HEK293 (cell line): ENCODE data around the gene CDH23.

Experiments used
- CTCF ChIA-PET: fragments of 350-600 bp; formaldehyde crosslinking; extraction: SDS; loops from one replicate; lab custom pipeline; 2021; ENCODE audit warnings: antibody characterized with exemption; lab: Yijun Ruan, JAX
- POLR2A ChIA-PET: fragments of 300-600 bp; formaldehyde crosslinking; extraction: SDS; loops from one replicate; lab custom pipeline; 2020; ENCODE audit warnings: antibody characterized with exemption, inconsistent platforms; lab: Yijun Ruan, JAX
- H3K27ac ChIP-seq: fragments of 200-500 bp; sonication (Bioruptor generic); 2 replicates; pipeline ENCODE4 v1.5.1; 2014; ENCODE audit warnings: low read depth, low read length, control low read depth, inconsistent platforms; ENCODE audit errors: extremely low read depth
- H3K36me3 ChIP-seq, 2 experiments: fragments of 200-500 bp in 1 of 2; sonication (Bioruptor generic) in 1 of 2; 1 replicate in 1 of 2; 2 replicates in 1 of 2; pipeline ENCODE4 v1.5.1; 2014 to 2017; ENCODE audit warnings: inconsistent platforms in 2 of 2, low read length in 2 of 2; ENCODE audit not compliant: control insufficient read depth in 2 of 2, insufficient read depth in 1 of 2
- H3K4me1 ChIP-seq: fragments of 200-500 bp; sonication (Bioruptor generic); 2 replicates; pipeline ENCODE4 v1.5.1; 2014; ENCODE audit warnings: mild to moderate bottlenecking, low read length, inconsistent platforms; ENCODE audit not compliant: control insufficient read depth, insufficient read depth
- H3K4me3 ChIP-seq: 2 replicates; pipeline ENCODE4 v1.5.1; 2011; ENCODE audit warnings: low read depth, mild to moderate bottlenecking, control low read depth, low read length, moderate library complexity
- H3K9me3 ChIP-seq: fragments of 200-500 bp; sonication (Bioruptor generic); 2 replicates; pipeline ENCODE4 v1.5.1; 2014; ENCODE audit warnings: low read depth, low read length, inconsistent platforms; ENCODE audit not compliant: control insufficient read depth, insufficient read depth
- AEBP2 ChIP-seq: fragments of 450-650 bp; formaldehyde crosslinking; IDR thresholded peaks from 2 replicates; pipeline ENCODE4 v1.5.1; 2016; ENCODE audit warnings: missing biosample characterization, missing genetic modification characterization, borderline replicate concordance
- BCL11A ChIP-seq: fragments of 450-650 bp; formaldehyde crosslinking; IDR thresholded peaks from 2 replicates; pipeline ENCODE4 v1.5.1; 2016; ENCODE audit warnings: low read depth, missing biosample characterization, missing genetic modification characterization
- ELK4 ChIP-seq: IDR thresholded peaks from 2 replicates; pipeline ENCODE4 v1.6.1; 2011; ENCODE audit warnings: mild to moderate bottlenecking, low read depth, low read length, borderline replicate concordance
- KLF10 ChIP-seq: fragments of 450-650 bp; IDR thresholded peaks from 2 replicates; pipeline ENCODE4 v1.5.1; 2018; ENCODE audit warnings: missing biosample characterization, mild to moderate bottlenecking, missing genetic modification characterization
- KLF9 ChIP-seq: fragments of 450-650 bp; formaldehyde crosslinking; IDR thresholded peaks from 2 replicates; pipeline ENCODE4 v1.5.1; 2016; ENCODE audit warnings: missing biosample characterization, missing genetic modification characterization, low read depth
- MZF1 ChIP-seq: fragments of 450-650 bp; formaldehyde crosslinking; IDR thresholded peaks from 2 replicates; pipeline ENCODE4 v1.5.1; 2017; ENCODE audit warnings: missing biosample characterization, missing genetic modification characterization, borderline replicate concordance
- PRDM1 ChIP-seq: fragments of 450-650 bp; formaldehyde crosslinking; IDR thresholded peaks from 2 replicates; pipeline ENCODE4; 2016; ENCODE audit warnings: missing biosample characterization, missing genetic modification characterization
- PRDM2 ChIP-seq: fragments of 450-650 bp; formaldehyde crosslinking; IDR thresholded peaks from 2 replicates; pipeline ENCODE4 v1.5.1; 2016; ENCODE audit warnings: missing biosample characterization, missing genetic modification characterization, borderline replicate concordance
- ZBTB17 ChIP-seq: fragments of 450-650 bp; formaldehyde crosslinking; IDR thresholded peaks from 2 replicates; pipeline ENCODE4 v1.5.1; 2016; ENCODE audit warnings: missing biosample characterization, missing genetic modification characterization
- ZBTB44 ChIP-seq: fragments of 450-650 bp; IDR thresholded peaks from 2 replicates; pipeline ENCODE4 v1.5.1; 2018; ENCODE audit warnings: missing biosample characterization, mild to moderate bottlenecking, missing genetic modification characterization
- ZFHX2 ChIP-seq: fragments of 450-650 bp; formaldehyde crosslinking; conservative IDR thresholded peaks from 2 replicates; pipeline ENCODE4 v1.5.1; 2016; ENCODE audit warnings: missing biosample characterization, missing genetic modification characterization
- ZNF146 ChIP-seq: fragments of 450-650 bp; formaldehyde crosslinking; IDR thresholded peaks from 2 replicates; pipeline ENCODE4 v1.5.1; 2016; ENCODE audit warnings: missing biosample characterization, missing genetic modification characterization
- ZNF19 ChIP-seq: fragments of 450-650 bp; formaldehyde crosslinking; IDR thresholded peaks from 2 replicates; pipeline ENCODE4; 2016; ENCODE audit warnings: missing biosample characterization, missing genetic modification characterization, low read depth
- ZNF211 ChIP-seq: fragments of 450-650 bp; formaldehyde crosslinking; IDR thresholded peaks from 2 replicates; pipeline ENCODE4 v1.5.1; 2016; ENCODE audit warnings: low read depth, missing biosample characterization, missing genetic modification characterization
- ZNF221 ChIP-seq: fragments of 450-650 bp; formaldehyde crosslinking; IDR thresholded peaks from 2 replicates; pipeline ENCODE4 v1.5.1; 2017; ENCODE audit warnings: missing biosample characterization, missing genetic modification characterization, borderline replicate concordance
- ZNF26 ChIP-seq: fragments of 450-650 bp; formaldehyde crosslinking; IDR thresholded peaks from 2 replicates; pipeline ENCODE4 v1.5.1; 2016; ENCODE audit warnings: missing biosample characterization, missing genetic modification characterization
- ZNF311 ChIP-seq: fragments of 450-650 bp; formaldehyde crosslinking; IDR thresholded peaks from 2 replicates; pipeline ENCODE4 v1.5.1; 2017; ENCODE audit warnings: missing biosample characterization, missing genetic modification characterization, borderline replicate concordance
- ZNF404 ChIP-seq: fragments of 450-650 bp; formaldehyde crosslinking; IDR thresholded peaks from 2 replicates; pipeline ENCODE4 v1.5.1; 2017; ENCODE audit warnings: missing biosample characterization, missing genetic modification characterization
- ZNF654 ChIP-seq: fragments of 450-650 bp; formaldehyde crosslinking; IDR thresholded peaks from 2 replicates; pipeline ENCODE4 v1.5.1; 2016; ENCODE audit warnings: low read depth, missing biosample characterization, missing genetic modification characterization

Gene CDH23

GRCh38 chr10:71351628-71352319, 44.9 kb upstream of the CDH23 start:
- ChIA-PET CTCF (interaction anchor here (0.6 kb wide), 2 partner anchors 32 to 80 kb away, joined by 3 read pairs; no protein-coding TSS in a partner anchor), POLR2A (no interaction called here)
- H3K4me3 ChIP-seq, result no peak overlapping the region
- H3K9me3 ChIP-seq, result no peaks in the 10 kb centered on the region
- H3K36me3 ChIP-seq, result peaks cover 0 to 4% of the 10 kb centered on the region in 2 experiments; a peak in 1 of 3 replicates
- H3K27ac ChIP-seq, result no peak overlapping the region
- TF ChIP-seq PRDM1, result no peak
- no peaks in the 10 kb centered on the region for H3K4me1 ChIP-seq

GRCh38 chr10:71353639-71354038, 43.1 kb upstream of the CDH23 start:
- Histone ChIP-seq H3K27ac (no peak overlapping the region), H3K36me3 (peaks cover 0 to 4% of the 10 kb centered on the region in 2 experiments; a peak in 1 of 3 replicates), H3K9me3 (no peaks in the 10 kb centered on the region), H3K4me3 (no peak overlapping the region), H3K4me1 (no peaks in the 10 kb centered on the region)
- CTCF ChIA-PET, result interaction anchor here (0.6 to 0.7 kb wide), 2 partner anchors 9 to 77 kb away, joined by 3 to 5 read pairs; no protein-coding TSS in a partner anchor
- POLR2A ChIA-PET, result no interaction called here
- no peak for TF ChIP-seq ZNF146
- no peak for TF ChIP-seq KLF9 (tag by site-specific recombination)
- TF ChIP-seq ZNF404 (tag by site-specific recombination), result no peak
- no peak for TF ChIP-seq BCL11A (tag by site-specific recombination)
- no peak for TF ChIP-seq ZNF311 (tag by site-specific recombination)
- no peak for TF ChIP-seq PRDM2 (tag by site-specific recombination)
- no peak for TF ChIP-seq KLF10 (tag by site-specific recombination)

GRCh38 chr10:71354776-71355175, 41.9 kb upstream of the CDH23 start:
- ChIA-PET POLR2A (no interaction called here), CTCF (no interaction called here)
- Histone ChIP-seq H3K9me3 (no peaks in the 10 kb centered on the region), H3K36me3 (peaks cover 0 to 4% of the 10 kb centered on the region in 2 experiments; a peak in 1 of 3 replicates), H3K4me1 (no peaks in the 10 kb centered on the region), H3K27ac (no peak overlapping the region), H3K4me3 (no peak overlapping the region)
- no peak for TF ChIP-seq AEBP2 (tag by site-specific recombination)
- no peak for TF ChIP-seq ZFHX2 (tag by site-specific recombination)
- TF ChIP-seq ELK4, result no peak
- TF ChIP-seq MZF1 (tag by site-specific recombination), result no peak
- TF ChIP-seq ZBTB17, result no peak
- no peak for TF ChIP-seq ZNF211 (tag by site-specific recombination)
- TF ChIP-seq ZNF654, result no peak
- no peak for TF ChIP-seq ZNF19 (tag by site-specific recombination)
- no peak for TF ChIP-seq ZBTB44 (tag by site-specific recombination)
- TF ChIP-seq ZNF26, result no peak
- TF ChIP-seq ZNF221 (tag by site-specific recombination), result no peak
